Middle frontal gyrus (tissue), 1 donor: ENCODE data around the gene CLIC4.
"Not testable (repeated sequence)": the region's sequence is repeated elsewhere in the genome, so short reads cannot be mapped to it uniquely, and the experiment has no call there.

ENCODE experiments used
- DNase-seq: peaks from one replicate; pipeline ENCODE4 v3.0.0-alpha.2; 2015; ENCODE audit warnings: low spot score; ENCODE audit errors: extremely low spot score

The CLIC4 gene

DNA sequence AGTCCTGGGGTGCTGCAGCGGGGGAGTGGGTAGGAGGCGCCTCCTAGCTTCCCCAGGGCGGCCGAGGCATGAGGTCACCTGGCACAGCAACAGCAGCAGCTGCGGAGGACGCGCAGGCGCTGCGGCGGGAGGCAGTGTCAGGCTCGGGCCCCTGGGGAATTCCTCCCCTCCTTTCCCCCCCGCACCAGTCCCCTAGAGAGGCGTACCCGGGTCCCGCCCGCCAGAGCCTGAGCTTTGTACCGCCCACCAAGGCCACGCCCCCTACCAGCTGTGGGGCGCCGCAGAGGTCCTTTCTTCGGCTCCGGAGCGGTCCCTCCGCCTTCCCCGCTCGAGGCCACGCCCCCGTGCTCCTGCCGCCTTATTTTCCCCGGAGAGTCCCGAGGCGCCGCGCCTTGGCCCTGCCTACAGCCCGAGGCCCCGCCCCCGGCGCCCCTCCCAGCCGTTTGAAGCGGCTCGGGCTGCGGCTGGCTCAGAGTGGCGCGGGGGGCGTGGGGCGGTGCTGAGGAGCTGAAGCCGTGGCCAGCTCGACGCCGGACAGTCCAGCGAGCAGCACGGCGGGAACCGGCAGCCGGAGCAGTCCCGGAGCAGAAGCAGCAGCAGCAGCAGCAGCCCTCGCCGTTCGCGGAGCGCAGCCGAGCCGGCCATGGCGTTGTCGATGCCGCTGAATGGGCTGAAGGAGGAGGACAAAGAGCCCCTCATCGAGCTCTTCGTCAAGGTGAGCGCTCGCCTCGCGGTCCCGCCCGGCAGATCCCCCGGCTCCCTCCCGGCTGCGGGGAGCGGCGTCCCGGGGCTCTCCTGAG, at the start of gene CLIC4:
Gene CLIC4 (plus strand): TSS at position 537 of the 800 bp plus-strand sequence. CDS start 107 bp downstream, at position 644.
- DNase-seq, result peak; percentile 95

DNA sequence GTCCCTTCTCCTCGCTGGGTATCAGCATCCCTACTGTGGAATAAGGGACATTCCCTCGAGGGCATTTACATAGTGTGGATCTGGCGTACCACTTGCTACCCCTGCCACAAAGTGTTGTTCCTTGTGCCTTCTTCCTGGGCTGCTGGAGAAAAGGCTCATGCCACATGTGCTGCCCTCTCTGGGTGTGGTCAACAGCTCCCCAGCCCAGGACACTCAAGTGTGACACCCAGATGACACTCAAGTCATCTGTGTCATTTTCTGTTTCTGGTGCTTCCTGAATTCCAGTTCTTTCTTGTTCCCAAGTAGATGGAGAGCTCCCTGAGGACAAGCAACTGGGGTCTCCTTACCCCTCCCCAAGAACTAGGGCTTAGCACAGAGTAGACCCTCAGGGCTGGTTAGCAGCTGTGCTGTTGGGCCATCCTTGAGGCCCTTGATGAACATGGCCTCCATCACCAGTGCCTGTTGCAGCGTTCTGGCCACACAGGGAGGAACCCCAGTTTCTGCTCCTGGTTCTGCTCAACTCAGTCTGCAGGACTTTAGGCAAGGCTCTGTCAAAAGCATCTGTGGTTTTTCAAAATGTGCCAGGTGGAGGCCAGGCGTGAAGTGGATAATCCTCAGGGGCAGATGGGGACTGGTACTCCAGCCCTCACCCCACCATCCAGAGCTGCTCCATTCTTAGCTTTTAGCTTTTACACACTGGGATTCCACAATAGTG, 49.0 kb upstream of the CLIC4 start:
- DNase-seq, result no peak

DNA sequence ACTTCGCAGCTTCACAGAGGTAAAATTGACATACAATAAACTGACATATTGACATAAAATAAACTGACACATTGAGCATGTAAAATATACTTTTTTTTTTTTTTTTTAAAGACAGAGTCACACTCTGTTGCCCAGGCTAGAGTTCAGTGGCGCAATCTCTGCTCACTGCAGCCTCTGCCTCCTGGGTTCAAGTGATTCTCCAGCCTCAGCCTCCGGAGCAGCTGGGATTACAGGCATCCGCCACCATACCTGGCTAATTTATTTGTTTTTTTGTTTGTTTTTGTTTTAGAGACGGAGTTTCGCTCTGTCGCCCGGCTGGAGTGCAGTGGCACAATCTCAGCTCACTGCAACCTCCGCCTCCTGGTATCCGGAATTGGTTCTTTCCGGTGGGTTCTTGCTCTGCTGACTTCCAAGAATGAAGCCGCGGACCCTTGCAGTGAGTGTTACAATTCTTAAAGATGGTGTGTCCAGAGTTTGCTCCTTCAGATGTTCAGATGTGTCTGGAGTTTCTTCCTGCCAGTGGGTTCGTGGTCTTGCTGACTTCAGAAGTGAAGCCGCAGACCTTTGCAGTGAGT, 48.4 kb upstream of the CLIC4 start:
- no peak for DNase-seq

DNA sequence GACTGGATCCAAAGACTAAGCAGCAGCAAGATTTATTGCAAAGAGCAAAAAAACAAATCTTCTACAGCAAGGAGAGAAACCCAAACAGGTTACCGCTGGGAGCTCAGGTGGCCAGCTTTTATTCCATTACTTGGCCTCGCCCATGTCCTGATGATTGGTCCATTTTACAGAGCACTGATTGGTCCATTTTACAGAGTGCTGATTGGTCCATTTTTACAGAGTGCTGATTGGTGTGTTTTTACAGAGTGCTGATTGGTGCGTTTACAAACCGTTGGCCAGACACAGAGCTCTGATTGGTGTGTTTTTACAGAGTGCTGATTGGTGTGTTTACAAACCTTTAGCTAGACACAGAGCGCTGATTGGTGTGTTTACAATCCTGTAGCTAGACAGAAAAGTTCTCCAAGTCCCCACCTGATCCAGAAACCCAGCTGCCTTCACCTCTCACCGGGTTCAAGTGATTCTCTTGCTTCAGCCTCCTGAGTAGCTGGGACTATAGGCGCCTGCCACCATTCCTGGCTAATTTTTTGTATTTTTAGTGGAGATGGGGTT, 47.7 kb upstream of the CLIC4 start:
- DNase-seq, result not testable (repeated sequence)

DNA sequence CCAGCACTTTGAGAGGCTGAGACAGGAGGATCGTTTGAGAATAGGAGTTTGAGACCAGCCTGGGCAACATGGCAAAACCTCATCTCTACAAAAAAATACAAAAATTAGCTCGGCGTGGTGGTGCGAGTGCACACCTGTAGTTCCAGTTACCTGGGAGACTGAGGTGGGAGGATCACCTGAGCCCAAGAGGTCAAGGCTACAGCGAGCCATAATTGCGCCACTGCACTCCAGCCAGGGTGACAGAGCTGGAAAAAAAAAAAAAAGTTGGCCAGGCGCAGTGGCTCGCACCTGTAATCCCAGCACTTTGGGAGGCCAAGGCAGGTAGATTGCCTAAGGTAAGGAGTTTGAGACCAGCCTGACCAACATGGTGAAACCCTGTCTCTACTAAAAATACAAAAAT, 46.9 kb upstream of the CLIC4 start:
- DNase-seq, result not testable (repeated sequence)

DNA sequence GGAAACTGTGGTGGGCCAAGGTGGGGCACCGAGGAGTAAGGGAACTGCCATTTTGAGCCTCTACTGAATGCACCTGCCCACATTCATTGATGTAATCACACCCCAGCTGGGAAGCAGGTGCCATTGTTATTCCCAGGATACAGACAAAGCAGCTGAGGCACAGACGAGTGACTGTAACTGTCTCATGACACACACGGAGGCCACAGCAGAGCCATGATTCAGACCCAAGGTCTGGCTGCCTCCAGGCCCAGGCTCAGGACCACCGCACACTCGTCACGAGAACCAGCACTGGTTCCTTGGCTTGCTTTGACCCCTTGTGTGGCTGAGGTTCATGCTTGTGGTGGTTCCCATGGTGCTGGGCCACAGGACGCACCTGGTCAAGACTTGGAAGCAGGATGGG, 45.6 kb upstream of the CLIC4 start:
- DNase-seq, result no peak

DNA sequence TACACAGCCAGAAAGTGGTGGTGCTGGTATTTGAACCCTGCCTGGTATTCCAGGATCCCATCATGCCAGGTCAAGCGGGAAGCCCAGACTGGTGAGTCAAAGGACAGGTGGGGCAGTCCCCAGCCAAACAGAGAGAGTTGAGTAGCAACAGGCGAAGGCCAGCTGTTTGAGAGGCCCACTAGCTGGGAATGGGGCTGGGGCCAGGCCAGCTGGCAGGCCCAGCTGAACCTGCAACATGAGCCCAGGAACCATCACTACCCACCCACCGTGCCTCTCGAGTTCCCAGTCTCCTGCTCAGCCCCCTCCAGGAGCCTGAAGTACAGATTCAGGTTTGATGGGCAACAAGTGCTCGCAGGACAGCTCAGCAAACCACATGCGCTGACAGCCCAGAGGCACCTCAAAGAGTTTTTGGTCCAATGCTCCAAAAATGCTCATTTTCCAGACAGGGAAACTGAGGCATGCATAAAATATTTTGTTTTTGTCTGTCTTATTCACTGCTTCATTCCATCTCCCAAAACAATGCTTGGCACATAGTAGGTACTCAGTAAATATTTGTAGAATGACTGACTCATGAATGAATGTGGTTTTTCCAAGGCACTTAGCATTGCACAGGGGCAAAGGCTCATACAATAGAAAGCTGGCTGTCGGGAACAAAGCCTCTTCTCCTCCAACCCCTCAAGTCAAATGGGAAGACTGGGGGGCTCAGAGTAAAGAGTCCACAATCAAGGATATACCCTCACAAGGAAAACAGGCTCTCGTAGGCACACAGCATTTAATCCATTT, 42.5 kb upstream of the CLIC4 start:
- no peak for DNase-seq

DNA sequence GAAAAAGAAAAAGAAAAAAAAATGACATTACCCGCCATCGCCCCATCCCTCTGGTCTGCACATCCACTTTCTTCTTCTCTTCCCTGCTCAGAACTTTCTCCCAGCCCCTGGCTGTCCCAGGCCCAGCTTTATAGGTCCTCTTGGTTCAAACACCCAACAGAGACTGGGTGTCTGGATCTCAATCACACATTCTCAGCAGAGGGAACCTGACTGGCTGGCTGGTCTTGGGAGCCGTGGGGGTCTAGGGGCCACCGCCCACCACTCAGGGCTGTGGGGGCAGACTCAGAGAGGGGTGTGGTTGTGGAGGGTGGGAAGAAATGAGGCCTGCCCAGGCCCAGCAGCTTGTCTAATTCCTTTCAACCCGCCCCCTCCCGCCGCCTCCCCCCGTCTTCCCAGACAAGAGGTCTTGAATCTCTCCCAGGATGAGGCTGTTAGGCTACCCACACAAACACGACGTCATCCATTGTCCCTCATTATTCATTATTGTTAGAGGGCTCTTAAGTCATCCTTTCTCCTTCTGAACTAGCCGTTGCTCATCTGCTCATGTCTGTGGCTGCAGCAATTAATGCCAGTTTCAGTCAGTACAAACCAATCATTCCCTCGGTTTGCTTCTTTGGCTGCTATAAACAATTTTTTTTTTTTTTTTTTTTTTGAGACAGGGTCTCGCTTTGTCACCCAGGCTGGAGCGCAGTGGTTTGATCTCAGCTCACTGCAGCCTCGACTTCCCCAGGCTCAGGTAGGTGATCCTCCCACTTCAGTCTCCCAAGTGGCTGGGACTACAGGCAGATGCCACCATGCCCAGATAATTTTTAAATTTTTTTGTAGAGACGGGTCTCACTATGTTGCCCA, 40.6 kb upstream of the CLIC4 start:
- DNase-seq, result peak; percentile 40

DNA sequence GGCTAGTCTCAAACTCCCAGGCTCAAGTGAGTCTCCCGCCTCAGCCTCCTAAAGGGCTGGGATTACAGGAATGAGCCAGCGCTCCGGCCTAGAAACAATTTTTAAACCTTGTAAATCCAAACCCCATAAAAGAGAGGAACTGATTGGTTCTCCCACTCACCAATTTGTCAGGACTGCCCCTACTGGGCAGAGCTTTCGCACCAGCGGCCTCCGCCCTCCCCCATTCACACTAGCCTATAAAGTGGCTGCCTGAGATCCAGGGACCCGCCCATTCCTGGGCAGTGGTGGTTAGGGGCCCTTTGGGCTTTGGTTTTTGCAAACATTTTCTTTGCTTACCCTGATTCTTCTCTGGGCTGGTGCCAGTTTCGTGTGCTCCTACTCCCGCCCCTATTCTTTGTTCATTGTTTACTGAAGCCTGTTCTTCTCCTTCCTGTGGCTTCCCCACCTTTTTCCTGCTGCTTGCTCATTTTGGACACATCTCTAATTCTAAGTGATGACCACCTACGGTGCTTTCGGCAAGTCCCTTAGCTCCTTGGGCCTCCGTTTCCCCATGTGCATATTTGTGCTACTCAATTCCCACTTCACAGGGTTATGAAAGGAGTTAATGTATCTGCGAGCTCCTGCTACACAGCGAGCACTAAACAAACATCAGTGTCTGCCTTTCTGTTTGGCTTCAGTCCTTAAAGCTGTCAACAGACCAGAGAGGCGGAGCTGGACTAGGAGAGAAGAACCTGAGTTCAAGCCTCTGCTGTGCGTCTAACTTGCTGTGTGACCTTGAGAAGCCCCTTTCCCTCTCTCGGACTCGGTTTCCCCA, 39.8 kb upstream of the CLIC4 start:
- DNase-seq, result peak; percentile 27

DNA sequence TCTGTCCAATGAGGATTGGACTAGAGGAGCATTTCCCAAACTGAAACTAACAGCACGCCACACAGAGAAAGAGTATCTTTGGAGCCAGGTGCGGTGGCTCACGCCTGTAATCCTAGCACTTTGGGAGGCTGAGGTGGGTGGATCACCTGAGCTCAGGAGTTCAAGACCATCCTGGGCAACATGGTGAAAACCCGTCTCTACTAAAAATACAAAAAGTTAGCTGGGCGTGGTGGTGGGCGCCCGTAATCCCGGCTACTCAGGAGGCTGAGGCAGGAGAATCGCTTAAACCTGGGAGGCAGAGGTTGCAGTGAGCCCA, 39.2 kb upstream of the CLIC4 start:
- not testable (repeated sequence) for DNase-seq

DNA sequence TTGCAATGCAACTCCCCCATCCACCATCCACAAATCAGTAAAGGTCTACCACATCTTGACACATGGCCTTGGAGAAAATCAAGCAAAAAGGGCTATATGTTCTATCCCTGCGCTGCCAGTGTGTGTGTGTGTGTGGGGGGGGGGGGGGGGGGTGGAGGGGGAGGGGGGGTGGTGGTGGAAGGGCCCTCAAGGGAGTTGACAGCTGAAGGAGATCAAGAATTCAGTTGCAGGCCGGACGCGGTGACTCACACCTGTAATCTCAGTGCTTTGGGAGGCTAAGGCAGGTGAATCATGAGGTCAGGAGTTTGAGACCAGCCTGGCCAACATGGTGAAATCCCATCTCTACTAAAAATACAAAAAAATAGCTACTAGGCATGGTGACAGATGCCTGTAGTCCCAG, 37.6 kb upstream of the CLIC4 start:
- DNase-seq, result no peak

DNA sequence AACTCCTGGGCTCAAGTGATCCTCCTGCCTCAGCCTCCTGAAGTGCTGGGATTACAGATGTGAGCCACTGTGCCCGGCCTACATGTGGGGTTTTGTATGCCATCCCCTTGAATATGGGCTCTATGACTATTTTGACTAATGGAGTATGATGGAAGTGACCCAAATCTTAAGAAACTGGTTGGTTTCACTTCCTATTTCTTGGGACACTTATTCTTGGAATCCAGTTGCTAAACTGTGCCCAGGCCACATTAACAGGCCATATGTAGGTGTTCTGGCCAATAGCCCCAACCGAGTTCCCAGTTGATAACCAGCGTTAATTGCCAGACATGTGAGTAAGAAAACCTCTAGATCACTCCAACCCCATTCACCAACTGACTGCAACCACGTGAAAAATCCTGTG, 36.3 kb upstream of the CLIC4 start:
- DNase-seq, result no peak

DNA sequence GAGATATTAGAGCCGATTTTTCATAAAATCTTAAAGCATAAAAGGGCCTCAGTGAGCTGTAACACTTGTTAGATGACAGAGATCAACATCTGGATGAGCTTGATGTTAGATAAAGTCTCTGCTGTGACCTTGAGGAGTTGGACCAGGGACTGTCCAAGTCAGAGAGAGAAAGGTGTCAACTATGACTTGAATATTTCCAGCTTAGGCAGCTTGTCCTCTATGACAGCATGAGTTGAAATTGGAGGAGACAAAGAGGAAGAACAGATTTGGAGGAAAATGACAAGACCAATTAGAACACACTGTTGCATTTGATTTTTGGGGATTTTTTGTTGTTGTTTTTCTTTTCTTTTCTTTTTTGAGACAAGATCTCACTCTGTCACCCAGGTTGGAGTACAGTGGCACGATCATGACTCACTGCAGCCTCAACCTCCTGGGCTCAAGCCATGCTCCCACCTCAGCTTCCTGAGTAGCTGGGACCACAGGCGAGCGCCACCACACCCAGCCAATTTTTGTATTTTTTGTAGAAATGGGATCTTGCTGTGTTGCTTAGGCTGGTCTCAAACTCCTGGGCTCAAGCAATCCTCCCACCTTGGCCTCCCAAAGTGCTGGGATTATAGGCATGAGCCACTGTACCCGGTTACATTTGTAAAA, 35.3 kb upstream of the CLIC4 start:
- DNase-seq, result no peak

DNA sequence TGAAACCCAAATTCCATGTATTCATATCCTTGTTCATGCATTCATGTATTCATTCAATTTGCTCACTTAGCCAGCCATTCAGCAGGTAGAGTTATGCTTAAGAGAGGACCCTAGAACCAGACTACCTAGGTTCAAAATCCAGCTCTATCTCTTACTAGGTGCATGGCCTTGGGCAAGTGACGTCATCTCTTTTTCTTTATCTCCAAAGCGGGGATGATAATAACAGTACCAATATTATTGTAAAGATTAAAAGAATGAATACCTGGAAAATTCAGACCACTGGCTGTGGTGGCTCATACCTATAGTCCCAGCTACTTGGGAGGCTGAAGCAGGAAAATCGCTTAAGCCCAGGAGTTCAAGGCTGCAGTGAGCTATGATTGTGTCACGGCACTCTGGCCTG, 33.9 kb upstream of the CLIC4 start:
- no peak for DNase-seq

DNA sequence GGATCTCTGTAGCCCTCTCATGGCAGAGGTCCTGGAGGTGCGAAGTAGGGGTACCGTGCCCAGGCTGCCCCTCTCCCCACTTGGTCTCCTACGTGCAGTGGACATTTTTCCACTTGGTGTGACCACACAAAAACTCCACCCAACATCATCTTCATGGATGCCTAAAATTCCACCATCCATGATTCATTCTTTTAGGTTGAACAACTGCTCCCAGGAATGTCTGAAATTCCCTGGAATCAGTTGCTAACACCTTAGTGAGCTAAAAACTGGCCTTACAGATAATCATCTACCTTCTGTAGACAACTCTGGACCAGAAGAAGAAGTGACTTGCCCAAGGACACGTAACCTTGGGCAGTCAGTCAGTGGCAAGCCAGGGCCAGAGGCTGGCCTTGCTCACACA, 32.1 kb upstream of the CLIC4 start:
- DNase-seq, result no peak

DNA sequence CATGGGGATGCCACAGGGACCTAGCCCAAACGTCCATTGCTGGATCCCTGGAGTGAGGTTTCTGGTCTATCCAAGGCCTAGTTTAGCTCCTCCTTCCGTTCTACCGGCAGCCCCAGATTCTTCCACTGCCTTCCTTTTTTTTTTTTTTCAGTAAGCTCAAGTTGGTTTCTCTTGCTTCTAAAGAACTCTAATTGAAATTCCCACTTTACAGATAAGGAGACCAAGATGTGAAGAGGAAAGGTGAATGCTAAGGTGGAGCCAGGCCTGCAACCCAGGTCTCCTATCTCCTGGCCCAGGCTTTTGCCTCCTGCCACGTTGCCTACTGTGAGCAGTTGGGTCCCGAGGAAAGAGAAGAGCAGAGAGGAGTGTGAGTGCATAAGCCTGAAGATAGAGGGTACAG, 31.5 kb upstream of the CLIC4 start:
- no peak for DNase-seq

DNA sequence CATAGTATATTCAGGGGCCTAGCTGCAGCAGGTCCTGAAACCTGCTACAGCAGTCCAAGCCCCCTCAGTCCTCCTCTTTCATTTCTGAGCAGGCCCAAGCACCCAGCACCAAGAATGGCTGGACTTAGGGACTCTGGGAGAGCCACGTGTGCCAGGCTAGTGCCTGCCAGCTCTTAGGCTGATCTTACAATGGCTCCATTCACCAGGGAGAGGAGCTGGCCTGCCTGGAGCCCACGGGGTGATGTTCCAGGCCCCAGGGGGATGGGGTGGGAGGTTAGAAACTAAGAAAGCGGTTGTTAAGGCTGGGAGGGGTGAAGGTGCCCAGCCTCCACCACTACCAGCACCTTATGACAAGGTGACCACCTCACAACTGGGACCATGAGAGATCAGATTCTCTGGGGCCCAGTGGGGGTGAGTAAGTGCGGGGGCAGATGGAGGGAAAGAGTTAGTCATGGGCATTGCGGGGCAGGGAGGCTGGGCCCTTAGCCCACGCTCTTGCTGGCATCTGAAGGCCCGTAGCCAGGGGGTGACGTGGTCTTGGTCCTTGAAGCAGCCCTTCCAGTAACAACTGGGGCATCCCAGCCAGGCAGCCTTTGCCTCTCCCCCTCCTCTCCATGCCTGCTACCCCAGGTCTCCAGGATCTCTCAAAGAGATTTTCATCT, 30.3 kb upstream of the CLIC4 start:
- peak; percentile 77 for DNase-seq

DNA sequence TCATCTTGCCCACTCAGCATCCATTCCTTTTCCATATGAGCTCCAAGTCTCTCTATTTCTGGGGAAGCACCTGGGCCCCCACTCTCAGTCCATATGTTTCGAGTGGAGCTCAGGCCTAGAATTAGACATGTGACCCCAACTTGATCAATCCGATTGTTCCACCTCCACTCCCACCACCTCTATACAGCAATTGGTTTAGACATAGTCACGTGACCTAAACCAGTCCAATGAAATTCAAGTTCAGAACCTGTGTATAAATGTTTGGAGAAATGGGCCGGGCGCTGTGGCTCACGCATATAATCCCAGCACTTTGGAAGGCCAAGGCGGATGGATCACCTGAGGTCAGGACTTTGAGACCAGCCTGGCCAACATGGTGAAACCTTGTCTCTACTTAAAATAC, 29.6 kb upstream of the CLIC4 start:
- no peak for DNase-seq
